Tibial nerve (tissue), 3 donors: ENCODE results near the gene ETNK2.

ENCODE experiments used
- CTCF ChIP-seq, 5 experiments: fragments of 200-600 bp in 3 of 5; fragments of 450-650 bp in 2 of 5; sonication (generic) in 3 of 5; IDR thresholded peaks; one replicate each; pipeline ENCODE4 v1.5.1; 2016 to 2019; ENCODE audit warnings: antibody characterized with exemption in 5 of 5, mild to moderate bottlenecking in 3 of 5, moderate library complexity in 2 of 5
- POLR2A ChIP-seq, 2 donors: fragments of 450-650 bp; IDR thresholded peaks; one replicate each; pipeline ENCODE4 v1.6.1; 2017; ENCODE audit warnings: antibody characterized with exemption in 2 of 2, mild to moderate bottlenecking in 2 of 2, moderate library complexity in 2 of 2

- TF ChIP-seq CTCF (IDR thresholded peaks at IDR 0.05) (no peak), POLR2A (IDR thresholded peaks at IDR 0.05) (no peak)
These were observed 68.4 kb downstream of the ETNK2 start for GRCh38 chr1:204083491-204083890.
